Fibroblast of lung (primary cell): ENCODE data around the gene KRTAP5-3.

ENCODE experiments used
- CTCF ChIP-seq, 2 donors: IDR thresholded peaks in 1 of 2; conservative IDR thresholded peaks in 1 of 2; 1 replicate in 1 of 2; 2 replicates in 1 of 2; pipeline ENCODE4 v1.5.1; 2011 to 2012; ENCODE audit warnings: low read length in 2 of 2, control low read depth in 1 of 2, inconsistent platforms in 1 of 2, low read depth in 1 of 2, mild to moderate bottlenecking in 1 of 2
- EZH2 ChIP-seq: IDR thresholded peaks from 2 replicates; pipeline ENCODE4 v1.5.1; 2012; ENCODE audit warnings: low read length, control low read depth, mild to moderate bottlenecking; ENCODE audit errors: missing control alignments

- TF ChIP-seq CTCF (conservative IDR thresholded peaks at IDR 0.05 in 1 of 2, IDR thresholded peaks at IDR 0.05 in 1 of 2; ENCODE audit: low read depth in 1 of 2, low read length in 2 of 2) (peak; percentile 63 to 85), EZH2 (no peak)
Measured at GRCh38 chr11:1640076-1640946, 32.0 kb upstream of the KRTAP5-3 start.
